HFFc6 (cell line): ENCODE results near the gene CPVL. TPM values are rescaled to one million over a fixed set of nuclear protein-coding genes. Genes with fewer than 3 reads are reported as not detected.

ENCODE experiments used
- DNase-seq: peaks from one replicate; pipeline ENCODE4 v3.0.0-alpha.2; 2018
- H3K27ac Mint-ChIP-seq: 2 replicates; pipeline ENCODE4 v1.8.0; 2020; ENCODE audit warnings: mild to moderate bottlenecking, mixed read lengths
- H3K27me3 Mint-ChIP-seq: 2 replicates; pipeline ENCODE4 v1.8.0; 2021; ENCODE audit warnings: mild to moderate bottlenecking, moderate library complexity, mixed read lengths; ENCODE audit not compliant: insufficient read depth
- H3K36me3 Mint-ChIP-seq: 2 replicates; pipeline ENCODE4 v1.8.0; 2021; ENCODE audit warnings: low read depth, mixed read lengths
- H3K4me1 Mint-ChIP-seq: 2 replicates; pipeline ENCODE4 v1.8.0; 2020; ENCODE audit warnings: low read depth, mixed read lengths
- H3K4me3 Mint-ChIP-seq: 2 replicates; pipeline ENCODE4 v1.8.0; 2020; ENCODE audit warnings: mild to moderate bottlenecking, moderate library complexity, mixed read lengths
- H3K9me3 Mint-ChIP-seq: 2 replicates; pipeline ENCODE4 v1.8.0; 2020; ENCODE audit warnings: mild to moderate bottlenecking, mixed read lengths
- total RNA-seq, 6 experiments: library from RNA; stranded (reverse); fragmentation: NEBNext Ultra II Directional; extraction: Animal tissue kit (Norgen Biotek cat#: 25700); gene quantifications; 2 replicates in 1 of 6; 3 replicates in 5 of 6; pipeline ENCODE4 v1.2.3, GENCODE V29; 2021
- TF ChIP-seq, protein P1 (sequence below): fragments of 200-600 bp; sonication (generic); IDR thresholded peaks from 2 replicates; pipeline ENCODE4 v1.5.0; 2021; ENCODE audit warnings: antibody characterized with exemption, mild to moderate bottlenecking

The CPVL gene
- total RNA-seq, 6 experiments from 2014 or later = not detected

DNA sequence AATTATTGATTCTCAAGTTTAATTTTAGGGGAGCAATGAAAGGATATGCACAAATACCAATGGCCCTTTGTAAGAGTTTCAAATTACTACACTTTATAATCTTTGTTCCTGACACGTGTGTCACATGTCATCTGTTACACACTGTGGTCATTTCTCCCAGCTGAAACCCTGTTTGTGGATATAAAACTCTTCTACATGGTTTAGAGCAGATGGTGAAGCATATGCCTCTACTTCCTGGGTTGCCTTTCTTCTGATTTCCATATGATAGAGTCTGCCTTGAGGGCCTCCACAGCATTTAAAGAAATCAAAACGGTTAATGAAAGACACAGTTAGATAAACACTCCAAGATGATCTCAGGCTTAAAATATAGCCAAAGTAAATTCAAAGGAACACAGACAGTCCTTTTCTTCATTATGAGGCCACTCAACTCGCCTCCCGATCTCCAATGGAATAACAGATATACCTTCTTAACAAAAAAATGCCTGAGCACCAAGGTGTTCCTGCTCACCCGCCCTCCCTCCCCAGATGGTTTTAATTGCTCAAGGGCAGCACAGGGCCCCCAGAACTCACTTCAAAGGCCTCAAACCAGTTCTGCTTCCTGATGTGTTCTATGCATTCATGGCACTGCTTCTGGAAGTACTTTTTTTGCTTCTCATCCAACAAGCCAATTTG is 75.0 kb downstream of the CPVL start:
- TF ChIP-seq, protein P1, sequence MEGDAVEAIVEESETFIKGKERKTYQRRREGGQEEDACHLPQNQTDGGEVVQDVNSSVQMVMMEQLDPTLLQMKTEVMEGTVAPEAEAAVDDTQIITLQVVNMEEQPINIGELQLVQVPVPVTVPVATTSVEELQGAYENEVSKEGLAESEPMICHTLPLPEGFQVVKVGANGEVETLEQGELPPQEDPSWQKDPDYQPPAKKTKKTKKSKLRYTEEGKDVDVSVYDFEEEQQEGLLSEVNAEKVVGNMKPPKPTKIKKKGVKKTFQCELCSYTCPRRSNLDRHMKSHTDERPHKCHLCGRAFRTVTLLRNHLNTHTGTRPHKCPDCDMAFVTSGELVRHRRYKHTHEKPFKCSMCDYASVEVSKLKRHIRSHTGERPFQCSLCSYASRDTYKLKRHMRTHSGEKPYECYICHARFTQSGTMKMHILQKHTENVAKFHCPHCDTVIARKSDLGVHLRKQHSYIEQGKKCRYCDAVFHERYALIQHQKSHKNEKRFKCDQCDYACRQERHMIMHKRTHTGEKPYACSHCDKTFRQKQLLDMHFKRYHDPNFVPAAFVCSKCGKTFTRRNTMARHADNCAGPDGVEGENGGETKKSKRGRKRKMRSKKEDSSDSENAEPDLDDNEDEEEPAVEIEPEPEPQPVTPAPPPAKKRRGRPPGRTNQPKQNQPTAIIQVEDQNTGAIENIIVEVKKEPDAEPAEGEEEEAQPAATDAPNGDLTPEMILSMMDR = no peak
- DNase-seq = no peak
- Mint-ChIP-seq H3K36me3 (no peaks in the 10 kb centered on the region), H3K4me3 (no peak overlapping the region), H3K27ac (no peak overlapping the region), H3K9me3 (no peaks in the 10 kb centered on the region), H3K4me1 (no peaks in the 10 kb centered on the region), H3K27me3 (no peaks in the 10 kb centered on the region; the same call in none of the 2 replicates)

DNA sequence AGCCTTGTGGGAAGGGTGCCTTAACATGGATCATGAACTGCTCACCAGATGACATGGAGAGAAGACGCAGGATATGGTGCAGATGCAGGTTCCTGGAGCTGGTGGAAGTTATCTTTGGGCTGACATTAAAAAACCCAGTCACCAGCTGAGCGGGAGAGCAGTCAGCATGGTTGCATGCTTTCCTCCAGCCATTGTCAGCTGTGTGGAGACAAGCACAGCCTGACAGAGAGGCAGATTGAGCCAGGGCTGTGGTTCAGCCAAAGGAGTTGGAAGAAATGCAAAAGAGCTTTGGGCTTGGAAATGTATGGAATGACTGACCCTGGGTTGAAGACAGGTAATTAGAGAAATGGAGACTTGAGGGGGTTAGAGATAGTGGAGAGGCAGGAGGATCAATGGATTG is 79.7 kb downstream of the CPVL start:
- DNase-seq = no peak
- no peak overlapping the region for H3K27ac Mint-ChIP-seq
- TF ChIP-seq, protein P1 = no peak
- no peaks in the 10 kb centered on the region; the same call in 1 of the 2 replicates for H3K27me3 Mint-ChIP-seq
- no peaks in the 10 kb centered on the region for H3K4me1 Mint-ChIP-seq
- no peak overlapping the region for H3K4me3 Mint-ChIP-seq
- H3K36me3 Mint-ChIP-seq = no peaks in the 10 kb centered on the region
- H3K9me3 Mint-ChIP-seq = no peaks in the 10 kb centered on the region

DNA sequence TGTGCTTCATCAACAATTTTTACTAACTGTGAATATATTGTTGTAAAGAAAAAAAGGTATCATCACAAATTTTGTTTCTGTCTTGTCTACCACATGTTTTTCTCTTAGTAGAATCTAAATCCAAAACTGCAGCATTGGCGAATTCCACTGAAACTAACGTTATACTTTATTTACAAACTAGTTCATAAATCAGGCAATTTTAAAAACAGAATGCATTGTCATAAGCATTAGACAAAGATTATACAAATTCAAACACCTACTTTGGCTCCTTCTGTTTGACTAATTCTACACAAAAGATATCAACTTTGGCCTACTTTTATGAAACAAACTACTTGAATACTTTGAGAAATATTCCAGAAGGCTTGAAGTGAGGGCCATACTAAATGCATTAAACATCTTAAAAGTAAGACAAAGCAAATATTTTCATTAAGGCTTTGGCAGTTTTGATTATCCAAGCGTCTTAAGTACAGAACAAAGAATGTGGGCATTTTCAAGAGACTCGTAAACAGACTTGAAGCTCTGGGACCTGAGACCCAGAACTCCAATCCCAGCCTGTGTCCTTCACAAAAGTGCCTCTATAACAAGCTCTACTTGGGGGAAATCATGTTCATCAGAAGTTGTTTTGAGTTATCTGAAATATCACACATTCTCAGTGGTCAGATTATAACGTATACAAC is 81.0 kb downstream of the CPVL start:
- no peak for DNase-seq
- no peaks in the 10 kb centered on the region for H3K4me1 Mint-ChIP-seq
- H3K9me3 Mint-ChIP-seq = no peaks in the 10 kb centered on the region
- H3K27ac Mint-ChIP-seq = no peak overlapping the region
- H3K4me3 Mint-ChIP-seq = no peak overlapping the region
- no peaks in the 10 kb centered on the region; the same call in 1 of the 2 replicates for H3K27me3 Mint-ChIP-seq
- no peaks in the 10 kb centered on the region for H3K36me3 Mint-ChIP-seq
- TF ChIP-seq, protein P1 = no peak

DNA sequence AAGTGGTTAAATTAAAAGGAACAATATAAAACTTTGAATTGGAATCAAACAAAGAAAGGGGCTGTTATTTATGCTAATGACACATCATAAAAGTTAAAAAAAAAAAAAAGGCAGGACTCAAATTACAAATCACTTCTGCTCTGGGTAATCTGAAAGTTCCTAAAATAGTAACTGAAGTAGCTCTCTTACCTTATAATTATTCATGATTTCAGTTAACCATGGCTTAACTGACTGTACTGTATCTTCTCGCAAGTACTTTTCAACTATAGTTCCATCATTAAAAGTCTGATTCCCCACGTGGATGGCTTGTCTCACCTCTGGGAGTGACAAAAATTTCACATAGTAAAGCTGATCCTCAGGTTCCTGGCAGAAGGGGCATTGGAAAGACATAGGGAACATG is 82.5 kb downstream of the CPVL start:
- H3K27me3 Mint-ChIP-seq = no peaks in the 10 kb centered on the region; the same call in 1 of the 2 replicates
- H3K9me3 Mint-ChIP-seq = 0 out of 2 replicates have a peak, but pooled peaks cover under 1% of the 10 kb centered on the region
- TF ChIP-seq, protein P1 = no peak
- no peak for DNase-seq
- H3K27ac Mint-ChIP-seq = no peak overlapping the region
- H3K4me3 Mint-ChIP-seq = no peak overlapping the region
- H3K4me1 Mint-ChIP-seq = no peaks in the 10 kb centered on the region
- no peaks in the 10 kb centered on the region for H3K36me3 Mint-ChIP-seq

DNA sequence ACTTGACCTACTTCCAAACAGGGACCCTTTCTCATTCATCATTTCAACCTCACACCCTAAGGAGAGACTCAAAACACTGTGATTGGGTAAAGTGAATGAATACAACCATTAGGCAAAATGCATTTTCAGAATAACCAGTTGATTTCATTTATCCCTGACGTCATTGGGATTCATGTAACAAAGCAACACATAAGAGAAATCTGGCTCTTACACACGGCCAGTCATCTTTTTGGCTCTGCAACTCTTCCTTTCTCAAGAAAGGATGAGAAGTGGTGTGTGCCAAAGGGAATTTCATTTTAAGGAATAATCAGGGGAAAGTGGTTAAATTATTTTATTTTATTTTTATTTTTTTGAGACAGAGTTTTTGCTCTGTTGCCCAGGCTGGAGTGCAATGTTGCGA is 83.1 kb downstream of the CPVL start:
- no peak for DNase-seq
- H3K4me1 Mint-ChIP-seq = no peaks in the 10 kb centered on the region
- H3K27me3 Mint-ChIP-seq = no peaks in the 10 kb centered on the region; the same call in 1 of the 2 replicates
- H3K27ac Mint-ChIP-seq = no peak overlapping the region
- H3K36me3 Mint-ChIP-seq = no peaks in the 10 kb centered on the region
- TF ChIP-seq, protein P1 = no peak
- 0 out of 2 replicates have a peak, but pooled peaks cover 4% of the 10 kb centered on the region for H3K9me3 Mint-ChIP-seq
- H3K4me3 Mint-ChIP-seq = no peak overlapping the region
